Measurements from ENCODE around the gene DNM3.

DNA sequence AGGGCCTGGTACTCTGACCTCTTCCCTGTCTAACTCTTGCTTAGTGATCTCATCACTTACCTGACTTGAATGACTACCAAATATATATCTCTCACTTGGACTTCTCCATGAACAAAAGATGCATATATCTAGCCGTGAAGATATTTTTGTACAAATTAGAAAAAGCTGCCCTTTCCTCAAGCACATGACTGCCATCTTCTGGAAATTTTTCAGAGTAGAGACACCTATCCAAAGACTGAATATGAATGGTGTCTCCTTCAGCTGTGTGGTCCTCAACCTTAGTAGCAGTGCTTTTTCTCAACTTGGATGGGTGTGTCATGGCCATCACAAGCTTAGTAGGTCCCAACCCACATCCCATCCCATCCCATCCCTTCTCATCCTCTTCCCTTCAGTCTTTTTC is 142.3 kb downstream of the DNM3 start:
- TF ChIP-seq CTCF (IDR thresholded peaks at IDR 0.05; ENCODE audit: low read depth, low read length, poor library complexity, severe bottlenecking) (peak; percentile 28), EZH2phosphoT487 (IDR thresholded peaks at IDR 0.05; ENCODE audit: borderline replicate concordance, low read length) (no peak)

Measured in DOHH2 (cell line).